Measurements from ENCODE around the gene ADPRHL1.
"Not testable (repeated sequence)": the region's sequence is repeated elsewhere in the genome, so short reads cannot be mapped to it uniquely, and the experiment has no call there.

ADPRHL1 gene

DNA sequence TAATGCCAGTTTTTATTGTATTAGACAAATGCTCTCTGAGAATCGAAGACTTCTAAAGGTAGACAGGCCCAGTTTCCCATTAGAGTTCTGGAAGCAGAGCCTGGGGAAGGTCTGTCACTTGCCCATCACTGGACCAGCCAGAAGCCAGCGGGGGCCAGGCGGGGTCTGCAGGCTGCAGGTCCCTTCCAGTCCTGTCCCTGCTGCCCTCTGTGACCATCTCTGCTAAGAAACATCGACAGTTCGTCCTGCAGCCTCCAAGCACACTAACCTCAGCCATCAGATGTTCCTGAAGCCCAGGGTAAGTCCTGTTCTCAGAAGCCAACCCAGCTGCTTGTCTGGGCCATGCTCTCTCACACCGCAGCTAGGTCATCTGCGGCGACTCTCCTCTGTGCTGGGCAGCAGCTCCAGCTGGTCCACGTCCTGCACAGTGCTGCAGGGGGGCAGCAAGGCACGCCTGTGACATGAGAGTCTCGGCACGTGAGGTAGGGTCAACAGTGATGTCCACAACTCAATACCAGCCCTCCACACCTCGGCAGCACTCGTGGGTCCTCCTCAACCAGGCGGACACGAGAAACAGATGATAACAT, 2.9 kb upstream of the ADPRHL1 start:
- peaks cover 22% of the 10 kb centered on the region for H3K36me3 ChIP-seq (ENCODE audit: insufficient read depth, low read length)
- no peak overlapping the region for H3K9ac ChIP-seq (ENCODE audit: low read depth, low read length)
- peaks cover 7% of the 10 kb centered on the region for H3K4me1 ChIP-seq (ENCODE audit: insufficient read depth, low read length)
- no peaks in the 10 kb centered on the region for H3K9me3 ChIP-seq (ENCODE audit: control insufficient read depth, insufficient read depth, low read length)

DNA sequence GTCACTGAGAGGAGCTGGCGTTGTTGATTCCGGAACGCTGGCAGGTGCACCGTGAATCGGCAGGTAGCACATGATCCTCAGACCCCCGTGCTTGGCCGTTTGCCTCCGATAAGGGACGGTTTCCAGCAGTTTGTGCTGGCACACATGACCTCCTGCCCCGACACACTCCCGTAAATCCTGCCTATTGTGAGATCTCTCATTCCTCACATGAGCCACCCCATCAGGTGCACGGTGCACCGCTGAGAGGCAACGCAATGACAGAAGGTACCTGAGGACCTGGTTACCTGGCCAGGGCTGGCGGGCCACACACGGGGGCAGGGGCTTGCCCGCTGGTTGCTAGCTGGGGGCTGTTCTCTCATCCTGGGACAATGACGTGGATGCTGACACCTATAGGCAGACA, 2.1 kb upstream of the ADPRHL1 start:
- Histone ChIP-seq H3K9ac (ENCODE audit: low read depth, low read length) (no peak overlapping the region), H3K36me3 (ENCODE audit: insufficient read depth, low read length) (peaks cover 22% of the 10 kb centered on the region), H3K4me1 (ENCODE audit: insufficient read depth, low read length) (peaks cover 7% of the 10 kb centered on the region), H3K9me3 (ENCODE audit: control insufficient read depth, insufficient read depth, low read length) (no peaks in the 10 kb centered on the region)

DNA sequence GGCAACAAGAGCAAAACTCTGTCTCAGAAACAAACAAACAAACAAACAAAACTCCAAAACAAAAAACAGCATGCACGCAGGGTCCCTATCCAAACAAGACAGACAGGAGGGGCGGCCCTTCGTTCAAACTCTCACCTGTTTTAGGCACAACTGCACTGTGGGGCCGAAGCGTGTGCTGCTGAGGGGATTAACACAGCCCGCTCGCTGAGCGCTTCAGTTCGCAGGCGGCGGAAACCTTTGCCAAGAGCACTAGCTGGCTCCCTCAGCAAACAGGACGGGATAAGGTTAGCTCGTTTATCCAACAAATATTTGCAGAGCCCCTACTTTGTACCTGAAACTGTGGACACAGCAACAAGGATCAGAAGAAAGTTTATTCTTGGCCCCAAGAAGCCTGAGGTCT, 1.6 kb upstream of the ADPRHL1 start:
- peaks cover 7% of the 10 kb centered on the region for H3K4me1 ChIP-seq (ENCODE audit: insufficient read depth, low read length)
- H3K9me3 ChIP-seq (ENCODE audit: control insufficient read depth, insufficient read depth, low read length): no peaks in the 10 kb centered on the region
- no peak overlapping the region for H3K9ac ChIP-seq (ENCODE audit: low read depth, low read length)
- H3K36me3 ChIP-seq (ENCODE audit: insufficient read depth, low read length): peaks cover 22% of the 10 kb centered on the region

DNA sequence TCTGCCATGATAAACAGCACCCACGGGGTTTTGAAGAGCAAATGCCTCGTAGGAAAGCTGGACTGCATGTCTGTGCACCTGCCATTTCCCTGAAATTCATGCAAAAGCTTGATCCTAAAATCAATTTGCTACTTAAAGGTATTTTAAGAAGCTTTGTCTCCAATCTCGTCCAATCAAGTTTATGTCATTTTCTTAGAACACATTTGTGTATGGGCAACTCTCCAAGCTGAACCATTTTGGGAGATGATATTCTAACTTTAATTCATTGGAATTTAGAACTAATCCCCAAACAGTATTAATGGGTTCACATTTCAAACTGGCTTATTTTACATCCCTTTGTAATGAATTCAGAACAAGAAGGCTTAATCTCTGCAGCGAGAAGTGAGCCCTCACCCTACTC, 822 bp downstream of the ADPRHL1 start:
- Histone ChIP-seq H3K36me3 (ENCODE audit: insufficient read depth, low read length) (peaks cover 12% of the 10 kb centered on the region; the same call in 1 of the 2 replicates), H3K9ac (ENCODE audit: low read depth, low read length) (no peak overlapping the region), H3K4me1 (ENCODE audit: insufficient read depth, low read length) (no peaks in the 10 kb centered on the region), H3K9me3 (ENCODE audit: control insufficient read depth, insufficient read depth, low read length) (no peaks in the 10 kb centered on the region)

DNA sequence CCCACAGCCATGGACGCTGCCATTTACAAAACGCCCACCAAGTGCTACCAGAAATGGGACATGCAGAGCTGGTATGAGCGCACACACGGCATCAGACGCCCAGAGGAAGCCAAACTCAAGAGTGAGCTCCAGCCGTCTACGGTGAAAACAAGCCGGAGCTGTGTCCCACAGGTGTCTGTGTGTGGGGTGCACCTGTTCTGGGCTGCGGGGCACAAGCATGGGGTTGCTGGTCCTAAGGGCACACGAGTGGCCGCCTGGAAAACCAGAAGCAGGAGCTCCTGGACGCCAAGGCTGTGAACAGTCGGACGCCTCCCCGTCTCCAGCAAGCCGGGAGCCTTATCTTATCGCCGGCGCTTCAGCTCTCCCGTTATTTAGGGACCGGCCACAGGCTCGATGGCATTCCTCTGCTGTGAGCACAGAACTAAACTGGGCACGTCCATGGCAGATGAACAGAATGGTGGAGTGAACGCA, 1.3 kb downstream of the ADPRHL1 start:
- H3K4me1 ChIP-seq (ENCODE audit: insufficient read depth, low read length): no peaks in the 10 kb centered on the region
- H3K9ac ChIP-seq (ENCODE audit: low read depth, low read length): no peak overlapping the region
- peaks cover 7% of the 10 kb centered on the region; the same call in 1 of the 2 replicates for H3K36me3 ChIP-seq (ENCODE audit: insufficient read depth, low read length)
- no peaks in the 10 kb centered on the region for H3K9me3 ChIP-seq (ENCODE audit: control insufficient read depth, insufficient read depth, low read length)

DNA sequence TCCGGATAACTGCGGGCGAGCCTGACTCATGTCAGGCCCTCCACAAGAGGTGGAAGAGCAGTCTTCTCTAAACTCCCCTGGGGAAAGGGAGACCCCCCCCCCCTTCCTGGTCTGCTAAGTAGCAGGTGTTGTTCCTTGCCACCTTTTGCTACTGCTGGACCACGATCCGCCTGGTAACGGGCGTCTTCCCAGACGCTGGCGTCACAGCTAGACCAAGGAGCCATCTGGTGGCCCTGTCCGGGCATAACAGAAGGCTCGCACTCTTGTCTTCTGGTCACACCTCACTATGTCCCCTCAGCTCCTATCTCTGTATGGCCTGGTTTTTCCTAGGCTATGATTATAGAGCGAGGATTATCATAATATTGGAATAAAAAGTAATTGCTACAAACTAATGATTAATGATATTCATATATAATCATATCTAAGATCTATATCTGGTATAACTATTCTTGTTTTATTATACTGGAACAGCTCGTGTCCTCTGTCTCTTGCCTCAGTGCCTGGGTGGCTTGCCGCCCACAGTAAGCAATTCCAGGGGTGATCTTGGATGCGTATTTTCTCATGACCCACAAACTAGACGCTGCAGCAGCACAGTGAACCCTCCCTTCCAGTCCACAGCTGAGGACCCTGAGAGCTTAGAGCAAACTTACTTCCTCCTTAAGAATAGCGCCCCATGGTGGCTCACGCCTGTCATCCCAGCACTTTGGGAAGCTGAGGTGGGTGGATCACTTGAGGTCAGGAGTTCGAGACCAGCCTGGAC, 2.2 kb downstream of the ADPRHL1 start:
- not testable (repeated sequence) for H3K4me1 ChIP-seq (ENCODE audit: insufficient read depth, low read length); H3K9ac ChIP-seq (ENCODE audit: low read depth, low read length); H3K9me3 ChIP-seq (ENCODE audit: control insufficient read depth, insufficient read depth, low read length); H3K36me3 ChIP-seq (ENCODE audit: insufficient read depth, low read length)

DNA sequence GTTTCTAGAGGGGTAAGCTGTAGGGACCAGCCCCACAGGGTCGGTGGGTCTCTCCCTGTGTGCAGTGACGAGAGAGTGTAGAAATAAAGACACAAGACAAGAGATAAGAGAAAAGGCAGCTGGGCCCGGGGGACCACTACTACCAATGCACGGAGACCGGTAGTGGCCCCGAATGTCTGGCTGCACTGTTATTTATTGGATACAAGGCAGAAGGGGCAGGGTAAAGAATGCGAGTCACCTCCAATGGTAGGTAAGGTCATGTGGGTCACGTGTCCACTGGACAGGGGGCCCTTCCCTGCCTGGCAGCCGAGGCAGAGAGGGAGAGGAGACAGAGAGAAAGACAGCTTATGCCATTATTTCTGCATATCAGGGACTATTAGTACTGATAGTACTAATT, 2.9 kb downstream of the ADPRHL1 start:
- H3K36me3 ChIP-seq (ENCODE audit: insufficient read depth, low read length); H3K4me1 ChIP-seq (ENCODE audit: insufficient read depth, low read length); H3K9me3 ChIP-seq (ENCODE audit: control insufficient read depth, insufficient read depth, low read length); H3K9ac ChIP-seq (ENCODE audit: low read depth, low read length): not testable (repeated sequence)

DNA sequence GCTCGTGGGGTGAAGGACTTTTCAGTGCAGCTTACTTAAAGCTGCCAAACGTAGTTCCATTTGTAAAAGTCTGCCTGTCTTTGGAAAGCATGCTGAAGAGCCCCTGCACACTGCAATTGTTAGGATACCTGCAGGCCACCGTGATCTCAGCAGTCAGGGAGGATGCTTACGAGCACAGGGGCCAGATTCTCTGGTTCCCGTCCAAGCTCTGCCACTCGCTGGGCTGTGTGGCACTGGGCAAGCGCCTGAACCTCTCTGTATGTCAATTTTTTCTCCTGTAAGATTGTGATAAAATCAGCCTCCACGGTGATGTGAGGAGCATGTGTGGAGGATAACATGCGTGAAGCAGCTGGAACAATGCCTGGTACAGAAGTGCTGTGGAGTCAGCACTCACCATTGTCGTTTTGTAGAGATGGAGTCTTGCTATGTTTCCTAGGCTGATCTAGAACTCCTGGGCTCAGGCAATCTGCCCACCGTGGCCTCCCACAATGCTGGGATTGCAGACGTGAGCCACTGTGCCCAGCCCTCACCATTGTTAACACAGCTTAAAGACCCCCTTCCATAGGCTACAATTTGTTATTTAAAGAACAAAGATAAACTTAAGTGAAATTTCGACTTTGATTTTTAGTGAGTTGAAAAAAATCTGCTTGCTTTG, 3.5 kb downstream of the ADPRHL1 start:
- H3K9me3 ChIP-seq (ENCODE audit: control insufficient read depth, insufficient read depth, low read length): no peaks in the 10 kb centered on the region
- peak overlapping the region; percentile 26; the same call in 1 of the 2 replicates for H3K9ac ChIP-seq (ENCODE audit: low read depth, low read length)
- no peaks in the 10 kb centered on the region for H3K36me3 ChIP-seq (ENCODE audit: insufficient read depth, low read length)
- H3K4me1 ChIP-seq (ENCODE audit: insufficient read depth, low read length): no peaks in the 10 kb centered on the region

DNA sequence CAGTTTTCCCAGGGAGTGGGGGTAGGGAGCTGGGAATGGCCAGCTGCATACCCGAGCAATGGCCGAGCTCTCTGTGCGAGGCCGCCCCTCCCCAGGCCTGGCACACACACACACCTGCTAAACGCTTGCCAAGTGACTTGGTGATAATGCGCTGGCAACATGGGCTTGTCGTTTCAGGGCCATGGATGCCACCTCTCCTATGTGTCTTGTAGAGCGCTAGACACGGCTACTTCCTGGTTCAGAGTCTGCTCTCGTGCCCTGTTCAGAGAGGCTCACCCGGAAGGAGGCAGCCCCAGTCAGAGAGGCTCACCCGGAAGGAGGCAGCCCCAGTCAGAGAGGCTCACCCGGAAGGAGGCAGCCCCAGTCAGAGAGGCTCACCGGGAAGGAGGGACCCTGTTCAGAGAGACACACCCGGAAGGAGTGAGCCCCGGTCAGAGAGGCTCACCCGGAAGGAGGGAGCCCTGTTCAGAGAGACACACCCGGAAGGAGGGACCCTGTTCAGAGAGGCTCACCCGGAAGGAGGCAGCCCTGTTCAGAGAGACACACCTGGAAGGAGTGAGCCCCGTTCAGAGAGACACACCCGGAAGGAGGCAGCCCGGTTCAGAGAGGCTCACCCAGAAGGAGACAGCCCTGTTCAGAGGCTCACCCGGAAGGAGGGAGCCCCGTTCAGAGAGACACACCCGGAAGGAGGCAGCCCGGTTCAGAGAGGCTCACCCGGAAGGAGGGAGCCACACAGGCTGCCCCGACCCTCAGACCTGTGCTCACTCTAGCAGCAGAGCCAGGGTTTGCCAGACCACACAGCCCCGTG, 4.2 kb downstream of the ADPRHL1 start:
- Histone ChIP-seq H3K9me3 (ENCODE audit: control insufficient read depth, insufficient read depth, low read length) (no peaks in the 10 kb centered on the region), H3K36me3 (ENCODE audit: insufficient read depth, low read length) (no peaks in the 10 kb centered on the region), H3K9ac (ENCODE audit: low read depth, low read length) (peak overlapping the region; percentile 26; the same call in 1 of the 2 replicates), H3K4me1 (ENCODE audit: insufficient read depth, low read length) (no peaks in the 10 kb centered on the region)

DNA sequence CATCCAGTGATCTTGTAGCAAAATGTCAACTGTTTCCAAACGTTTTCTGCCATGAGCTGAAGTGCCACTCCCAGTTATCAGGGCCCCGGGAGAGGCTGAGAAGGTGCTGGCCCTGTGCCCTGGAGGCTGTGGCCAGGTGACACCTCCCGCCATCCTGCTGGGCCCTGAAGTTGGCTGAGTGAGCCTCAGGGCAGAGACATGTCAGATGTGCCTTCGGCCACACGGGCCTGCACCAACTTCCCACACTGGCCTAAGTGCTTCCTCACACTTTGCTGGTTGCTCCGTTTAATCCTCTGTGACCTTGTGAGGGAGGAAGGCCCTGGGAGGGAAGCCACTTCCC, 4.8 kb downstream of the ADPRHL1 start:
- Histone ChIP-seq H3K4me1 (ENCODE audit: insufficient read depth, low read length) (no peaks in the 10 kb centered on the region), H3K36me3 (ENCODE audit: insufficient read depth, low read length) (no peaks in the 10 kb centered on the region), H3K9ac (ENCODE audit: low read depth, low read length) (peak overlapping the region; percentile 3; the same call in 1 of the 2 replicates), H3K9me3 (ENCODE audit: control insufficient read depth, insufficient read depth, low read length) (no peaks in the 10 kb centered on the region)

DNA sequence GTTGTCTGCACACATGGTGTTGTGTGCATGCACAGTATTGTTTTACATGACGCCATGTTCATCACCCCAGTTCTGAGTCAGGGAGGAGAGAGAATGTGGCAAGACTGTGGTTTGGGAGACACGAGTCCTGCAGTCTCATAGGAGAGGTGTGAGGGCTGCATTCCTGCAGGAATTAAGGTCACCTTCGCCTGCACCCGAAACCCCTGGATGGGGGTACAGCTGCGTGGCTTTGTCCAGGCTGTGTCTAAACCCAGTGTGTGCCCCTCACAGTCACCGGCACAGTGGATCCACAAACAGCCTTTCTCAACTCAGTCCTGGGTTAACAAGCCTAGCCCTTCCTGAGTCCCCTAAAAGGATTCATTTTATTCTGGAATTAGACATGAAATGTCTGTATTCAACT, 5.7 kb downstream of the ADPRHL1 start:
- H3K4me1 ChIP-seq (ENCODE audit: insufficient read depth, low read length): no peaks in the 10 kb centered on the region
- H3K36me3 ChIP-seq (ENCODE audit: insufficient read depth, low read length): no peaks in the 10 kb centered on the region
- no peak overlapping the region for H3K9ac ChIP-seq (ENCODE audit: low read depth, low read length)
- H3K9me3 ChIP-seq (ENCODE audit: control insufficient read depth, insufficient read depth, low read length): no peaks in the 10 kb centered on the region

DNA sequence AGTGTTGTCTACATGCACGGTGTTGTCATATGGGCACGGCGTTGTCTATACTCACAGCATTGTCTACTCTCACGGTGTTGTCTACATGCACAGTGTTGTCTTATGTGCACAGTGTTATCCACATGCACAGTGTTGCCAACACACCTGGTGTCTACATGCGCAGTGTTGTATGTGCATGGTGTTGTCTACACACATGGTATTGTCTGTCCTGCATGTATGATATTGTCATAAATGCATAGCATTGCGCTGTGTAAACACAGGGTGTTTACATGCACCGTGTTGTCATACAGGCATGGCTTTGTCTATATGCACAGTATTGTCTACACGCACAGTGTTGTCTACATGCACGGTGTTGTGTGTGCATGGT, 6.8 kb downstream of the ADPRHL1 start:
- no peak overlapping the region for H3K9ac ChIP-seq (ENCODE audit: low read depth, low read length)
- H3K9me3 ChIP-seq (ENCODE audit: control insufficient read depth, insufficient read depth, low read length): no peaks in the 10 kb centered on the region
- no peaks in the 10 kb centered on the region for H3K4me1 ChIP-seq (ENCODE audit: insufficient read depth, low read length)
- H3K36me3 ChIP-seq (ENCODE audit: insufficient read depth, low read length): no peaks in the 10 kb centered on the region

DNA sequence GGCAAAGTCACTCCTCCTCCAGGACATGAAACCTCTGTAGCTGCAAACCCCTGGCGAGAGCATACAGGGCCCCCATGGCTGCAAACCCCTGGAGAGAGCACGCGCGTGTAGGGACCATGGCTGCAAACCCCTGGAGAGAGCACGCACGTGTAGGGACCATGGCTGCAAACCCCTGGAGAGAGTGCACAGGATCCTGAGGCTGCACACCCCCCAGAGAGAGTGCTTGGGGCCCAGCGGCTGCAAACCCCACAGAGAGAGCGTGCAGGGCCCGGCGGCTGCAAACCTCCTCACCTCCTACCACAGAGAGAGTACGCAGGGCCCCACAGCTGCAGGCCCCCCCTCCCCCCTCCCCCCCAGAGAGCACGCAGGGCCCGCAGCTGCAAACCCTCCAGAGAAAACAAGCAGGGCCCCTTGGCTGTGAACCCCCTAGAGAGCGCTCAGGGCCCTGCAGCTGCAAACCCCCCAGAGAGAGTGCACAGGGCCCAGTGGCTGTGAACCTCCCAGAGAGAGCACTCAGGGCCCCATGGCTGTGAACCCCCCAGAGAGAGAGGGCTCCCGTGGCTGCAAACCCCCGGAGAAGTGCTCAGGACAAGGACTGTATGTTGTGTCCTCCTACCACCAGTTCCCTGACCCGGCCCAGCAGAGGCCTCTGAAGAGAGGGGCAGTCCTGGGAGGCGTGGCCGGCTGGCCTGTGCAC, 7.3 kb downstream of the ADPRHL1 start:
- Histone ChIP-seq H3K4me1 (ENCODE audit: insufficient read depth, low read length) (no peaks in the 10 kb centered on the region), H3K36me3 (ENCODE audit: insufficient read depth, low read length) (no peaks in the 10 kb centered on the region), H3K9ac (ENCODE audit: low read depth, low read length) (no peak overlapping the region), H3K9me3 (ENCODE audit: control insufficient read depth, insufficient read depth, low read length) (no peaks in the 10 kb centered on the region)

DNA sequence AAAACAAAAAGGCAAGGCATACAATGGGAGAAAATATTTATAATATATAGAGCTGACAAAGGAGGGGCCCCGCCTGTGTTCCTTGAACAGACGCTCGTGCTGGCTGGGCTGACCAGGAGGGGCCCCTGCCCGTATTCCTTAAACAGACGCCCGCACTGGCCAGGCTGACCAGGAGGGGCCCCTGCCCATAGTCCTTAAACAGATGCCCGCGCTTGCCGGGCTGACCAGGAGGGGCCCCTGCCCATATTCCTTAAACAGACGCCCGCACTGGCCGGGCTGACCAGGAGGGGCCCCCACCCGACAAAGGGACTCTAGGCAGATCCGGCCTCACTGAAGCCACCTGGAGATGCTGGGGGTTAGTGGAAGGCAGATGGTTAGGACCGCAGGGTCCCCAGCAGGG, 9.3 kb downstream of the ADPRHL1 start:
- no peaks in the 10 kb centered on the region for H3K4me1 ChIP-seq (ENCODE audit: insufficient read depth, low read length)
- H3K9me3 ChIP-seq (ENCODE audit: control insufficient read depth, insufficient read depth, low read length): peaks cover 3% of the 10 kb centered on the region; the same call in 1 of the 2 replicates
- H3K9ac ChIP-seq (ENCODE audit: low read depth, low read length): no peak overlapping the region
- H3K36me3 ChIP-seq (ENCODE audit: insufficient read depth, low read length): no peaks in the 10 kb centered on the region

Data from ES-I3 (cell line).